Stomach (tissue), 4 donors: Measurements from ENCODE around the gene SKOR1.

ENCODE experiments used
- EP300 ChIP-seq: sonication (generic); formaldehyde crosslinking; IDR thresholded peaks from one replicate; pipeline ENCODE4 v1.6.1; 2017; ENCODE audit warnings: antibody characterized with exemption
- POLR2A ChIP-seq, 4 donors: fragments of 450-650 bp; IDR thresholded peaks; one replicate each; pipeline ENCODE4 v1.6.1; 2016; ENCODE audit warnings: antibody characterized with exemption in 4 of 4, control low read depth in 2 of 4, mild to moderate bottlenecking in 1 of 4, moderate library complexity in 1 of 4
- POLR2AphosphoS5 ChIP-seq, 3 donors: sonication (generic); formaldehyde crosslinking; IDR thresholded peaks; one replicate each; pipeline ENCODE4 v1.6.1; 2016; ENCODE audit warnings: antibody characterized with exemption in 3 of 3
- TF ChIP-seq, protein P1 (sequence below), 7 experiments: fragments of 450-650 bp in 4 of 7; fragments of 200-600 bp in 3 of 7; sonication (generic) in 3 of 7; IDR thresholded peaks; one replicate each; pipeline ENCODE4 v1.5.1; 2016 to 2019; ENCODE audit warnings: antibody characterized with exemption in 7 of 7, control low read depth in 2 of 7, mild to moderate bottlenecking in 1 of 7

DNA sequence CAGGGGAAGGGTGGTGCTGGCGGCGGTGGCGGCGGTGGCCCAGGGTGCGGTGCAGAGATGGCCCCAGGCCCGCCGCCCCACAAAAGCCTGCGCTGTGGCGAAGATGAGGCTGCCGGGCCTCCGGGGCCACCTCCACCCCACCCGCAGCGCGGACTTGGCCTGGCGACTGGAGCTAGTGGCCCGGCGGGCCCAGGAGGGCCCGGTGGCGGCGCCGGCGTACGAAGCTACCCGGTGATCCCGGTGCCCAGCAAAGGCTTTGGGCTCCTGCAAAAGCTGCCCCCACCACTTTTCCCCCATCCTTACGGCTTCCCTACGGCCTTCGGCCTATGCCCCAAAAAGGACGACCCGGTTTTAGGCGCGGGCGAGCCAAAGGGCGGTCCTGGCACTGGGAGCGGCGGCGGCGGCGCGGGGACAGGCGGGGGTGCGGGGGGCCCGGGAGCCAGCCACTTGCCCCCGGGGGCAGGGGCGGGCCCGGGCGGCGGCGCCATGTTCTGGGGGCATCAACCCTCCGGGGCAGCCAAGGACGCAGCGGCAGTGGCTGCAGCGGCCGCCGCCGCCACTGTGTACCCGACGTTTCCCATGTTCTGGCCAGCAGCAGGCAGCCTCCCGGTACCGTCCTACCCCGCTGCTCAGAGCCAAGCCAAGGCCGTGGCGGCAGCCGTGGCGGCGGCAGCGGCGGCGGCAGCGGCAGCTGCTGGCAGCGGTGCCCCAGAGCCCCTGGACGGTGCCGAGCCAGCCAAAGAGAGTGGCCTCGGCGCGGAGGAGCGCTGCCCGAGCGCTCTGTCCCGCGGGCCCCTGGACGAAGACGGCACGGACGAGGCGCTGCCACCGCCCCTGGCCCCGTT lies 1.6 kb downstream of the SKOR1 start:
- TF ChIP-seq, protein P1, sequence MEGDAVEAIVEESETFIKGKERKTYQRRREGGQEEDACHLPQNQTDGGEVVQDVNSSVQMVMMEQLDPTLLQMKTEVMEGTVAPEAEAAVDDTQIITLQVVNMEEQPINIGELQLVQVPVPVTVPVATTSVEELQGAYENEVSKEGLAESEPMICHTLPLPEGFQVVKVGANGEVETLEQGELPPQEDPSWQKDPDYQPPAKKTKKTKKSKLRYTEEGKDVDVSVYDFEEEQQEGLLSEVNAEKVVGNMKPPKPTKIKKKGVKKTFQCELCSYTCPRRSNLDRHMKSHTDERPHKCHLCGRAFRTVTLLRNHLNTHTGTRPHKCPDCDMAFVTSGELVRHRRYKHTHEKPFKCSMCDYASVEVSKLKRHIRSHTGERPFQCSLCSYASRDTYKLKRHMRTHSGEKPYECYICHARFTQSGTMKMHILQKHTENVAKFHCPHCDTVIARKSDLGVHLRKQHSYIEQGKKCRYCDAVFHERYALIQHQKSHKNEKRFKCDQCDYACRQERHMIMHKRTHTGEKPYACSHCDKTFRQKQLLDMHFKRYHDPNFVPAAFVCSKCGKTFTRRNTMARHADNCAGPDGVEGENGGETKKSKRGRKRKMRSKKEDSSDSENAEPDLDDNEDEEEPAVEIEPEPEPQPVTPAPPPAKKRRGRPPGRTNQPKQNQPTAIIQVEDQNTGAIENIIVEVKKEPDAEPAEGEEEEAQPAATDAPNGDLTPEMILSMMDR (IDR thresholded peaks at IDR 0.05) = no peak
- TF ChIP-seq EP300 = no peak
- no peak for TF ChIP-seq POLR2A (IDR thresholded peaks at IDR 0.05)
- no peak for TF ChIP-seq POLR2AphosphoS5 (IDR thresholded peaks at IDR 0.05)
